Measurements from ENCODE around the gene PMS2.
A peak's percentile ranks its signal among the peaks of the same experiment; 100 is the strongest.
"Not testable (repeated sequence)": the region's sequence is repeated elsewhere in the genome, so short reads cannot be mapped to it uniquely, and the experiment has no call there.

PMS2 gene

DNA sequence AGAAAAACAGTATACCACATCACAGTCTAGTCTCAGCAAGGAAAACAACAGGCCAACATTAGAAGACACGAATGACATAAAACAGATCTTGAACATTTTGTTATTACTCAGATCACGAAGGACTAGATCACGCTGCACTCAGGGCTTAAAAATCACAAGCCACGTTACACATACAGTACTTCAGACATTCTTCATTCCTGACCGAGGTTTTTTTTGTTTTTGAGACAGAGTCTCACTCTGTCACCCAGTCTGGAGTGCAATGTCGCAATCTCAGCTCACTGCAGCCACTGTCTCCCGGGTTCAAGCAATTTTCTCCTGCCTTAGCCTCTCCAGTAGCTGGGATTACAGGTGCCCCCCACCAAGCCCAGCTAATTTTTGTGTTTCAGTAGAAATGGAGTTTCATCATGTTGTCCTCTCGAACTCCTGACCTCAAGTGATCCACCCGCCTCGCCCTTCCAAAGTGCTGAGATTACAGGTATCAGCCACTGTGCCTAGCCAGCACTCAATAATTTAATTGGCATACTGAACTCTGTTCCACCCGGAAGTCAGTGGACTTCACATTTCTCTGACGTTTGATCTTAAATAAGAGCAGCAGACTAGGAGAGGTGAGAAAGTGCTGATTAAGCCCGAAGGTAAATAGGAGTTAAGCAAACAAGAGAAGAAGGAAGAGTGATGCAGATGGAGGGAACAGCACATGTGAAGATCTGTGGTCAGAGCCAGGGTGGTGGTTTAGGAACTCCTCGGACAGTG lies 3.7 kb upstream of the PMS2 start:
- peak; percentile 17 for DNase-seq (ENCODE audit: low read depth)

DNA sequence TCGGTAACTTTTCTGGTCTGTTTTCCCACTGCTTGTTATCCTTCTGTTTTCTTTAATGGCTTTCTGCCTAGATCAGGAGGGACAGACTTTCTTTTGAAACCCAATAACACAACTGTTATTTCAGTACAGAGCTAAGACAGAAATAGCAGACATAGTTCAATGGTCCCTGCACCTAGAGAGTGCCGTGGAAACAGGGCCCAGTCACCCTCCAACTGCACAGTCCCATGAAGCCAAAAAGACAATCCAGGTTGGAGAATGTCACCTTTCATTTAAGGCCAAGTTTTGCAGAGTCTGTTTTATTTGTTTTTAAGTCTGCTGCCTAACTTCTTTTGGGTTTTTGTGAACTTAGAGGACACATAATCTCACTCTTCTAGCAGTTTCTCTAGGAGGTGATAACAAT lies 2.7 kb upstream of the PMS2 start:
- no peak for DNase-seq (ENCODE audit: low read depth)

DNA sequence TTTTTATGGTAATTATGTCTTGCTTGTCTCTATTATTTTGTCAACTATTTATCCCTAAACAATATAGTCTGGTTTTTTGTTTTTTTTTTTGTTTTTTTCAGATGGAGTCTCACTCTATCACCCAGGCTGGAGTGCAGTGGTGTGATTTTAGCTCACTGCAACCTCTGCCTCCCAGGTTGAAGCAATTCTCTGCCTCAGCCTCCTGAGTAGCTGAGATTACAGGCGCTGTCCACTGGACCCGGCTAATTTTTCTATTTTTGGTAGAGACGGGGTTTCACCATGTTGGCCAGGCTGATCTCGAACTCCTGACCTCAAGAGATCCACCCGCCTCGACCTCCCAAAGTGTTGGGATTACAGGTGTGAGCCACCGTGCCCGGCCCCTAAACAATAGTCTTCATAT lies 1.5 kb upstream of the PMS2 start:
- DNase-seq (ENCODE audit: low read depth) = not testable (repeated sequence)

DNA sequence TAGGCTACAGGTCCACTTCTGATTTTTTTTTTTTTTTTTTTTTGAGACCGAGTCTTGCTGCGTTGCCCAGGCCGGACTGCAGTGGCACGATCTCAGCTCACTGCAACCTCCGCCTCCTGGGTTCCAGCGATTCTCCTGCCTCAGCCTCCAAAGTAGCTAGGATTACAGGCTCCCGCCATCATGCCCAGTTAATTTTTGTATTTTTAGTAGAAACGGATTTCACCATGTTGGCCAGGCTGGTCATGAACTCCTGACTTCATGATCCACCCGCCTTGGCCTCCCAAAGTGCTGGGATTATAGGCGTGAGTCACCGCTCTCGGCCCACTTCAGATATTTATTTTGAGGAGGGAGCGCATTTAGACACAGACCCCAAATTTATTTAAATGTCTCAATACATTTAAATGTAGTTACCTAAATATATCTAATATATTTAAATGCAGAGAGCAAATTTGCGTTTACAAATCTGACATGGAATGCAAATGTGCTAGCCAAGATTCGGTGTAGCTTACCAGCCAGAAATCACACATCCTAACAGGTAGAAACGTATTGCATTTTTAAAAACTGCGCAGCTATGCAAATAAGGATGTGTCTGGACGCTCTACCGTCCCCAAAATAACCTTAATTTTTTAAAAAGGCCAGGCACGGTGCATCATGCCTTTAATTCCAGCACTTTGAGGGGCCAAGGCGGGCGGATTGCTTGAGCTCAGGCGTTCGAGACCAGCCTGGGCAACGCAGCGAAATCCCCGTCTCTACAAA lies 836 bp downstream of the PMS2 start:
- DNase-seq (ENCODE audit: low read depth) = not testable (repeated sequence)

- DNase-seq (ENCODE audit: low read depth) = no peak
Observed at GRCh38 chr7:6007386-6007785, 1.5 kb downstream of the PMS2 start.

GRCh38 chr7:5997210-5997808 lies 11.5 kb downstream of the PMS2 start:
- DNase-seq (ENCODE audit: low read depth) = peak; percentile 64

- not testable (repeated sequence) for DNase-seq (ENCODE audit: low read depth)
Observed at GRCh38 chr7:5987061-5987460, 21.8 kb downstream of the PMS2 start.

GRCh38 chr7:5979680-5980314 lies 29.1 kb downstream of the PMS2 start:
- not testable (repeated sequence) for DNase-seq (ENCODE audit: low read depth)

DNA sequence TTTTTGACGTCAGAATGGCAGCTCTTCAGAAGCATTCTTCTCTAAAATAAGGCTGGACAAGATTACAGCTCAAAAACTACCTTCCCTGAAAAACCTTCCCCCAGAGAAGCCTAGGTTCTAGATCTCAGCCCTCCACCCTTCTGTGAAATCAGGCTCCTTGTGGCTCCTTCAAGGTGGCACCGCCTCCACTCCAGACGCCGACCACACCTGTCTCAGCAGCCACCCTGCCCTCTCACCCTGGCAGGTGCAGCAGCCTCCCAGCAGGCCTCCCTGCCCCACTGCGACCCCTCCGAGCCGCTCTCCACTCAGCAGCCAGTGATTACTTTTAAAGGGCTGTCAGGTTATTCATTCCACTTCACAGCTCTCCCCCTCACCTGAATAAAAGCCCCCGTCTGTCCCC lies 35.3 kb downstream of the PMS2 start:
- not testable (repeated sequence) for DNase-seq (ENCODE audit: low read depth)

GRCh38 chr7:5970347-5970911 lies 38.4 kb downstream of the PMS2 start, which contains the start of gene RSPH10B:
Gene RSPH10B (minus strand): TSS chr7:5970689. CDS start chr7:5967116, 3,573 bp downstream.
- not testable (repeated sequence) for DNase-seq (ENCODE audit: low read depth)

DNA sequence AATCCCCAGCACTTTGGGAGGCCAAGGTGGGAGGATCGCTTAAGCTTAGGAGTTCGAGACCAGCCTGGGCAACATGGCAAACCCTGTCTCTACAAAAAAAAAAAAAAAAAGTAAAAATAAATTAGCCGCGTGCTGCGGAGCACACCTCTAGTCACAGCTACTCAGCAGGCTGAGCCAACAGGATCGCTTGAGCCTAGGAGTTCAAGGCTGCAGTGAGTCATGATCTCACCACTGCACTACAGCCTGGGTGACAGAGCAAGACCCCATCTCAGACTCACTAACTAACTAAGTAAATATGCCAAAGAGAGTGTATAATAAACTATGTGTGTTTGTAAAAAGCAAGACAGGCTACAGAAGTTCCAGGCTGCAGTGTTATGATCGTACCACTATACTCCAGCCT lies 45.0 kb downstream of the PMS2 start:
- DNase-seq (ENCODE audit: low read depth) = not testable (repeated sequence)

GRCh38 chr7:5963205-5963604 lies 45.6 kb downstream of the PMS2 start:
- DNase-seq (ENCODE audit: low read depth) = not testable (repeated sequence)

GRCh38 chr7:5934945-5935450 lies 73.9 kb downstream of the PMS2 start:
- DNase-seq (ENCODE audit: low read depth) = not testable (repeated sequence)

- peak; percentile 9 for DNase-seq (ENCODE audit: low read depth)
Observed at GRCh38 chr7:5931905-5932644, 76.8 kb downstream of the PMS2 start.

- DNase-seq (ENCODE audit: low read depth) = not testable (repeated sequence)
Observed at GRCh38 chr7:5931250-5931649, 77.6 kb downstream of the PMS2 start.

DNA sequence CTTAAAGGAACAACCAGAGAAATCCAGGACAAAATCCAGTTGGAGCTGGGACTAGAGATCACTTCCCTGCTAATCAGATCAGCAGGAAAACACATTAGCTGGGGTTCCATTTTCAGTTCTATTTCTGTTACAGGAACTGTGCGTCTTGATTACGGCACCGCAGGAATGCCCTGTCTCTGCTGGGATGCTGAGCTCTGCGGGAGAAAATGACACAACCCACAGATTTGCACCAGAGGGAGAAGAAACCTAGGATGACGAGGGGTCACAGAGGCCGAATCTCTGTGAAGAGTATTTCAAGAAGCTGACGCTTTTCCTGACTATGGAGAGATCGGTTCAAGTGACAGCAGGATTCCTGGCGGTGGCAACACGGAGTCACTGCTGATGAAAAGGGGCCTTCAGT lies 78.6 kb downstream of the PMS2 start:
- DNase-seq (ENCODE audit: low read depth) = not testable (repeated sequence)

- DNase-seq (ENCODE audit: low read depth) = not testable (repeated sequence)
Observed at GRCh38 chr7:5926263-5926870, 82.5 kb downstream of the PMS2 start.

GRCh38 chr7:5924630-5925029 lies 84.2 kb downstream of the PMS2 start:
- not testable (repeated sequence) for DNase-seq (ENCODE audit: low read depth)

DNA sequence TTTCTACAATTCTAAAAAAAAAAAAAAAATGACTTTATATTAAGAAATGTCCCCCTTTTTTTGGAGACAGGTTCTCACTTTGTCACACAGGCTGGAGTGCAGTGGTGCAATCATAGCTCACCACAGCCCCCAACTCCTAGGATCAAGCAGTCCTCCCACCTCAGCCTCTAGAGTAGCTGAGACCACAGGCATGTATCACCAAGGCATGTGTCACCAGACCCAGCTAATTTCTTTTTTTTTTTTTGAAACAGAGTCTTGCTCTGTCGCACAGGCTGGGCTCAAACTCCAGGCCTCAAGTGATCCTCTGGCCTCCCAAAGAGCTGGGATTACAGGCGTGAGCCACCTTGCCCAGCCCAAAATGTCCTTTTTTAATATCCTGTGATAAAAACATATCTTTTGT lies 84.7 kb downstream of the PMS2 start:
- not testable (repeated sequence) for DNase-seq (ENCODE audit: low read depth)

All from fibroblast of gingiva (primary cell).